Endometrial microvascular endothelial cells (primary cell): ENCODE data around the gene RNU1-4. TPM values are rescaled to one million over a fixed set of nuclear protein-coding genes. Genes with fewer than 3 reads are reported as not detected.
"Not testable (repeated sequence)": the region's sequence is repeated elsewhere in the genome, so short reads cannot be mapped to it uniquely, and the experiment has no call there.

Experiments used
- in situ Hi-C: cut with HindIII; loops from 2 replicates; pipeline ENCODE4 v1.10.0; 2017; ENCODE audit warnings: low sequenced_read_pairs, low pct_unique_long_range_greater_than_20kb; ENCODE audit errors: inconsistent ontology term
- total RNA-seq: library from RNA; depleted of rRNA; stranded (reverse); fragments of >200 nt; gene quantifications from one replicate; pipeline ENCODE4 v1.2.3, GENCODE V29; 2015; ENCODE audit errors: inconsistent ontology term

Gene RNU1-4
- total RNA-seq, 1 donor from 2014 or later: not detected

DNA sequence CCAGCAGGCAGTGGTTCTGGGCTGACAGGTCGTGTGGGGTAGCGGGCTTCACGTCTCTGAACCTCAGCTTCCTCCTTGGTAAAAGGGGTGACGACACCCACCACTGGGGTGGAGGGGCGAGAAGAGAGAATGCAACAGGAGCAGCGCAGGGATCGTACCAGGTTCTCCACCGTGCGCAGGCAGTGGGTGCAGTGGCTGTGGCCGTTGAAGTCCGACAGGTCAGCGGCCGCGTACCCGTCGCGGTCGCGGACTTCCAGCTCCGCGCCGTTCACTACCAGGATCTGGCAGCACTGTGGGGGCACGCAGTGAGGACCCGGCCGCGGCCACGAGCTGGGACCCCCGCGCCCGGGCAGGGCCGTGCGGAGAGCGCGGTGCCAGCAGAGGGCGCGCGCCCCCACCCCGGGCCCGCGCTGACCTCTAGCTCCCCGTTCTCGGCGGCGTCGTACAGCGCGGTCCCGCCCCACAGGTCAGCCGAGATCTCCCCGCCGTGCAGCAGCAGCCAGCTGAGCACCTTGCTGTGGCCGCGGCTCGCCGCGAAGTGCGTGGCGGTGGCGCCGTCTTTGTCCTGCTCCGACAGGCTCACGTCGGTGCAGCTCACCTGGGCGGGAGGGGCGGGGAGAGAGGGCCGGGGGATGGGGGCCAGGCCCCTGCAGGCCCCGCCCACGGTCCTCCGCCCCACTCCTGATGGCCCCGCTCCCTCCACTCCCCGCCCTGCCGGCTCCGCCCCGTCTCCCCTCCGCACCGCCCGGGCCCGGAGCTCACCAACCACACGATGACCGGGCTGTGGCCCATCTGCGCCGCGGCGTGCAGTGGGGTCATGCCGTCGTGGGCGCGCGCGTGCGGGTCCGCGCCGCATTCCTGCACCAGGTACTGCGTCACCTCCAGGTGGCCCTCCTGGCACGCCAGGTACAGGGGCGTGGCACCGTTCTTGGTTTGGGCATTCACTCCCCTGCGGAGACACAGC lies 32.9 kb upstream of the RNU1-4 start:
- in situ Hi-C loops: not testable (repeated sequence)

DNA sequence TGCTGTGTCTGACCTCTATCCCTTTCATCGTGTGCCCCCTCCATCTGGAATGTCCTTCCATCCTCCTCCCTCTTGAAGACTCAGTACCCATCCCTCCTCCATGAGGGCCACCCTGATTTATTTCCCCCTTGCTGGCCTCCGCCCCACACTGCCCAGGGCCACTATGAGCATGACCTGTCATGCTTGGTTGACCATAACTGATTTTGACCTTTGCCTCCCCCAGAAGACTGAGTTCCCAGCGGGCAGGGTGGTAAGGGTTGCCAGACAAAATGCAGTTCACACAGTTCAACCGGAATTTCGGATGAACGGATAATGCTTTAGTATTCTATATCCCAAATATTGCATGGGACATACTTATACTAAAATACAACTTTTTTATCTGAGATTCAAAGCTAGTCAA lies 31.6 kb upstream of the RNU1-4 start:
- in situ Hi-C loops: not testable (repeated sequence)

DNA sequence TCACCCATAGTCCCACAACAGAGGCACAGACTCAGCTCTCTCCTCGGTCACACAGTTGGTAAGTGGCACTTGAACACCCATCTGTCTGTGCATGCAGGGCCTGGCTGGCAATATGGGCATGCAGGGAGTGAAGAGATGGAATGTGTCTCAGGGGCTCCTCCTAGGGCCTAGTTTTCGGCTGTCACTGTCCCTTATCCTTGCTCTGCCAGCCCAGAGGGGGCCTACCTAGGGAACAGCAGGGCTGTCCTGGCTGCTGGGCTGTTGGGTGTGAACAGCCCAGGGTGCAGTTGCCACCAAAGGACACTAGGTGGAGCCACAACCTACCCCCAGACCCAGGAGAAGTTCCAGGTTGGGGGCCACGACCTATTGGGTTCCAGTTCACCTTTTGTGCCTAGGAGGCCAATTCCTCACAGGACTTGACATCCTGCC lies 30.6 kb upstream of the RNU1-4 start:
- in situ Hi-C loops: not testable (repeated sequence)

DNA sequence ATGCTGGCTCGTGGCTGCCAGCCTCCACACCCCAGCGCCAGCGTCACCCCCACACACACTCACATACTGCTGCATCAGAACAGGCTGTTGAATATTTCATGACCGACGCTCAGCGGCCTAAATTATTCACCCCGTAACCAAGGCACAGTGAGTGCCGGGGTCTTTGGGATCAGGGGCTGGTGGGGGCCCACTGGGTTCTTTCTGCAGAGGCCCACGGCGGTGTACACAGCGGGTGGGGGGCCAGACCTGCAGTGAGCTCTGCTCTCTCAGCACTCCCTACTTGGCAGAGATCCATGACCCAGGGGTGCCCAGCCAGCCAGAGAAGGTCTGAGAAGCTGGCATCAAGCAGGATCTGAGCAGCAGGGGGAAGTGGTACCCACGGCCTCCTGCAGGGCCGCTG lies 29.7 kb upstream of the RNU1-4 start:
- in situ Hi-C loops: not testable (repeated sequence)

DNA sequence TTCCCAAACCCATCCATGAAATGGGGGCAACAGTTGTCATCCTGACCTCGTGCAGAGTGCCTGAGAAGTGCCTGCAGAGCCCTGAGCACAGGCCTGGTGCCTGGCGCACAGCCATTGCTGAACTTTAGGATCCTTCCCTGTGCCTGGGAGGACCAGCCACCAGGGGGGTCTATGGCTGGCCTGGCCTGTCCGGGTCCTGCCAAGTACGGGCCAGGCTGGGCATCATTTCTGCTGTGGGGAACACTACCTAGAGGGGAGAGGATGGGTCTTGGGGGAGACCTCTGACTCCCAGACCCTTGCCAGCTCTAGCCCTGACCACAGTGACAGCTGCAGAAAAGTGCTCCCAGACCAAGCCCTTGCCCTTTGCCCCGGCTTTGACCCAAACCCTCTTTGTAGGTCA lies 28.2 kb upstream of the RNU1-4 start:
- in situ Hi-C loops: not testable (repeated sequence)

DNA sequence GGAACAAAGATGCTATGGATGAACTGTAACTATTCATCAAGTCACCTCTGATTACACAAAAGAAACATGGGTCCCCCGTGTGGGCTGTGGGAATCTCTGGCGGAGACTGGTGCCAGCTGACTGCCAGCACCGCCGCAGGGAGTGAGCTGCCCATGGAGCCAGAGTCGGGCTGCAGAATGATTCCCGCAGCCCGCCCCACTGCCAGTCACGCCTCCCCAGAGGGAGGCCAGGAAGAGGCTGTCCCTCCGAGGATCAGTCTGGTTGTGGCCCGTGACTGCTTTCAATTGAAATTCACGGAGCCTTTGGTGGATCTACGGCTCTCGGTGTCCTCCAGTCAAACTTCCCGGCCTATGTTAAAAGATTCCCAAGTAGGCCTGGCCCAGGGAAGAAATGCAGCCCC lies 27.7 kb upstream of the RNU1-4 start:
- in situ Hi-C loops: not testable (repeated sequence)

DNA sequence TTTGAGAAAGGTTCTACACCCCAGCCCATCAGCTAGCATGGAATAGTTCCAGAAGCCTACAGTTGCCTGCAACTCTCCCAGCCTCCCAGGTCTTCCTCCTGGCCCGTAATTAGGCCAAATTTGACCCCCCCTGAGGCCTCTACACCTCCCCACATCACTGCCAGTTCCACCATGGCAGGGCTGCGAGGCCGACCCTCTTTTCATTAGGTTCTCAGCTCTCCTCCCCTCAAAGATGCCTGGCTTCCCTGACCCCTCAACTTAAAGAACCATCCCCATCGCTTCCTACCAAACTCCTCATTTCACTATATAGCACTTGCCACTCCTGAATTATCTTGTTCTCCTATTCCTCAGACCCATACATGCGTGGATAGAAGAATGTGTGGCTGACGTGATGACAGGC lies 27.3 kb upstream of the RNU1-4 start:
- in situ Hi-C loops: not testable (repeated sequence)

DNA sequence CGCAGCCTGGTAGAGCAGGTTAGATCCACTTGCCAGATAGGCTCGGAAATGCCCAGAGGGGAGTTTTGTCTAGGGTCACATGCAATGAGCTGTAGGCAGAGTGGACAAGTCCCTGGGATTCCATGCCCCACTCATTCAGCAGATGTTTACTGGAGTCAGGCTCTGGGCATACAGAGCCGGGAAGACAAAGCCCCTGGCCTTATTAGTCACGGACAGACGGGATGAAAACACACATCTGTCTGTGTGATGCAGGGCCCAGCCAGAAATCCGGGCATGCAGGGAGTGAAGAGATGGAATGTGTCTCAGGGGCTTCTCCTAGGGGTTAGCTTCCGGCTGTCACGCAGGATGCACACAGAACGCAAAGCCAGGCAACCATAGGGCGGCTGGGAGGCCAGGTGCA lies 26.8 kb upstream of the RNU1-4 start:
- in situ Hi-C loops: not testable (repeated sequence)

DNA sequence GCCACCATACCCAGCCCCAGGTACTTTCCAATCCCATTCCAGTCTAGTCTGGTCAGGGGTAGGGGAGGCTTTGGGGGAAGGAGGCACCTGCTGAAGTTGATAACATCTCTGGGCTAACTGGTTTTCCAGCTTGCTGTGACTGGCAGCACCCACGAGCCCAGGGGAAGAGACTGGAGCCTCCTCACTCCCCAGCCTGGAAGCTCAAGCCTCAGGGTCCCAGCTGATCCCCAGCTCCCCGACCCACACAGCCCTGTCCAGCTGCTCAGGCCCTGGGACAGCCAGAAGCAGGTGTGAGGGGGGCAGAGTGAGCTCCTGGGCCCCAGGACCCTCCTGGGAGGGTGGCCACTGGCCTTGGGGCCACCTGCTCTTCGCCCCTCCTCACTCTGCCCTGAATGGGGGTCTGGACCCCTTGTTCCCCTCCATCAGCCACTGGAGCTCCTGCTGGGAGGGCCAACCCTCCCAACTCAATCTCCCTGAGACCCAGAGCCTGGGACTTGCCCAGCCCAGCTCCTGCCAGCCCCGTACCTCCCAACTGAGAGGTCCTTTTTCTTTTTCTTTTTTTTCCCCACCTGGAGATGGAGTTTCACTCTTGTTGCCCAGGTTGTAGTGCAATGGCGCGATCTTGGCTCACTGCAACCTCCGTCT lies 23.5 kb upstream of the RNU1-4 start:
- in situ Hi-C loops: no loop called here

DNA sequence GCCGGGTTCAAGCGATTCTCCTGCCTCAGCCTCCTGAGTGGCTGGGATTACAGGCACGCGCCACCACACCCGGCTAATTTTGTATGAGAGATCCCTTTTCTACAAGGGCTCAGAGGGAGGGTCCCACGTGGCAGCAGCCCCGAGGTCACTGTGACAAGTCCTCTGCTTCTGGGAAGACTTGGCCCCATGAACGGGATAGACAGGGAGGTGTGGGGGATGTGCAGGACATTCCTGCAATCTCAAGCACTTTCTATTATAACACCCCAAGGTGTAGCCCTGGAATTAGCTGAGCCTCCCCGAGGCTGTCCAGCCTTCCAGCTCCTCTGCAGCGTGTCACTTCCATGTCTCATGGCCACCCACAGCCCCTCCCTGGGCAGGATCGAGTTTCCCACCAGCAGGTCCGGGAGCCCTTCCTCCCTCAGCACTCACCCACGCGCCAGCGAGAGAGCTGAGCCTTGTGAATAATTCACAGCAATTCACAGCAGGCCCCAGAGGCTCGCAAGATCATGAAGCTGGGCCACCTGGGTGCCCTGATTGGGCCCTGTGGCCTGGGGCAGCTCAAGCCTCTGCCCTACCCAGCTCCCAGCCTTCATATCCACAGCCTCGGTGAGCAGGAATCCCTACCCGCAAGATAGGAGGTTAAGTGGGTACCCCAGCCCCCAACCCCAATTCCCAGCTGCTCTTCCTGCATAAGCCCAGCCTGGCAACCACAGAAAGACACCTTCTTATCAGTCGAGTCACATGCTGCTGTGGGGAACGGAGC lies 22.8 kb upstream of the RNU1-4 start:
- in situ Hi-C loops: no loop called here

DNA sequence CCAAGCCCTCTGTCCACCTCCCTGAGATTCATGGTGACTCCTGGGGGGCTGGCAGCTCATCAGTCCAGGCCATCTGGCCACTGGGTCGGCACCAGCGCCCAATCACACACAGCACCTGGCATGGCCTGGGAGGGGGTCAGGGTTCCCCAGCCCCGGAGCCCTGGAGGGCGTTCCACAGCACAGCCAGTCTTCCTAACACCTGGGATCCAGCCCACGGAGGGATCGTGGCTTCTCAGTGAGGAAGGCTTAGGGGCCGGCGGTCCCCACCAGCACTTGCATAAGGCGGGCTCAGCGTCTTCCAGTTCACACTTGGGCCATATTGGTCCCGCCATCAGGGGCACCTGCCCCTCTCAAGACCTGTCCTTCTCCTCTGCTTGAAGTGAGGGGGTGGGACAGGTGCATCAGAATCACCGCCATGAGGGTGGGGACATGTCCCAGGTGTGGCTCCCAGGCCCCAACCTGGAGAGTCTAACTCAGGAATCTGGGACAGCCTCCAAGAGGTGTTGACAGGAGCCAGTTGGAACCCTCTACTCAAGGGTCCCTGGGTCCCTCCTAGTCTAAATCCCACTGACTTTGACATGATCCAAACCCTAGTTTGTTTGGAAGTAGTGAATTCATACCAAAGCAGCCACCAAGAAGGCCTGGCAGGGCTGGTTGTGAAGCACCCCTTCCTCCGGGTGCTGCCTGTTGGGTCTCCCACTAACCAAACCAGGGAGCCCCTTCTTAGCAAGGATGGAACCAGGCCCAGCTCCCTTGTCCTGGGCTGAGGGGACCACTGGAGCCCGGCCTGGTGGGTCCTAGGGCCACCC lies 22.0 kb upstream of the RNU1-4 start:
- in situ Hi-C loops: not testable (repeated sequence)

DNA sequence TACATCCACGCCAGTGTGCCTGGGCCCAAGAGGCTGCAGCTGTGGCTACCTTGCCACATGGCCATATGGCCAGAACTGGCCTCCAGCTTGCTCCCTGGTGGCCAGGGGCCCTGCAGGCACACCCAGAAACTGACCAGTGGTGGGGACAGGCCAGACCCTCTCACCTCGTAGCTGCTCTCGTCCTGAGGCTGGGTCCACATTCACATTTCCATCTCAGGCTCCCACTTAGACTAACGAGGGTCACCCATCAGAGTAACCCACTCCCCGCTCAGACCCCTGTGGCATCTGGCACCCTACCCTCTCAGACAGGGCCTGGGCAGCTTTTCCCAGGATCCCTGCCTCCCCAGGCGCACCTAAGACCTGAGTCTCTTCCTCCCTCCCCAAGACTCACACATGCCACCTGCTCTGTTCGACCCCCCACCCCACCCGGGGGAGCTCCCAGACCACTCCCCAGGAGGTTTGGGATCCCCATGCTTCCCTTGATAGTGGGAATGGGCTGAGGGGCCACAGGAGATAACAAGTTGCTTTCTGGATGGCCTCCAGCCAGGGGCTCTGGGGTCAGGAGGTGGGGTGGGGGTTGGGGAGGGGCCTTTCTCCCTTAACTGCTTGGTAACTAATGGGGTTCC lies 21.3 kb upstream of the RNU1-4 start:
- in situ Hi-C loops: no loop called here

DNA sequence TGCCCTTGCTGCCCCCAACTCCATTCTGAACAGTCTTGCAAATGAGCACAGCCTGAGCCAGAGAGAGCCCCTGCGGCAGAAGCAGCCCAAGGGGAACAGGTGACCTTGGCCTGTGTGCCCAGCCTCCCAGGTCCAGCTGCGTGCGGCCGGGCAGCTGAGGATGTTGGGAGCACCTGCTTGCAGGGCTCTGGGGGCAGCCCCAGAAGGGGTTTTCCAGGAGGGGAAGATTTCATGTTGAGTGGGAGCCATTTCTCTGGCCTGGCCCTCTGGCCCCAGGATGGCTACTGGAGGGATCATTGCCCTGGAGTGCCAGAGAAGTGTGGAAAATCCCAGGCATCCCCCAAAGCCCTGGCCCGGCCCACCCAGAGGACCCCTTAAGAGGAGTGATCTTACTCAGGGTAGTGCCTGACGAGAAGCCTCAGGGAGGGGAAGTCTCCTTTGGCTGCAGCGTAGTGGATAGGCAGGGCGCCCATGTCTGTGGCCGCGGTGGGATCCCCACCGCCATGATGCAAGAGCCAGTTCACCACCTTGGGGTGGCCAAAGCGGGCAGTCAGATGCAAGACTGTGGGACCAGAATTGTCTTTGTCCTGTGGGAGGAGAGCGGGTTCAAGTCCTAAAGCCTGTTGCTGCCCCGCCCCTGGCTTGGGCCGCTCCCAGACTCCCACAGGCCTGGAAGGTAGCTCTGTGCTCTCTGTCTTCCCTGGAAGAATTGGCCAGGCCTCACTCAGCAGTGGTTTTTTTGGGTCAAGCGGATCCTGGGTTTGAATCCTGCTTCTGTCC lies 20.6 kb upstream of the RNU1-4 start:
- in situ Hi-C loops: no loop called here

DNA sequence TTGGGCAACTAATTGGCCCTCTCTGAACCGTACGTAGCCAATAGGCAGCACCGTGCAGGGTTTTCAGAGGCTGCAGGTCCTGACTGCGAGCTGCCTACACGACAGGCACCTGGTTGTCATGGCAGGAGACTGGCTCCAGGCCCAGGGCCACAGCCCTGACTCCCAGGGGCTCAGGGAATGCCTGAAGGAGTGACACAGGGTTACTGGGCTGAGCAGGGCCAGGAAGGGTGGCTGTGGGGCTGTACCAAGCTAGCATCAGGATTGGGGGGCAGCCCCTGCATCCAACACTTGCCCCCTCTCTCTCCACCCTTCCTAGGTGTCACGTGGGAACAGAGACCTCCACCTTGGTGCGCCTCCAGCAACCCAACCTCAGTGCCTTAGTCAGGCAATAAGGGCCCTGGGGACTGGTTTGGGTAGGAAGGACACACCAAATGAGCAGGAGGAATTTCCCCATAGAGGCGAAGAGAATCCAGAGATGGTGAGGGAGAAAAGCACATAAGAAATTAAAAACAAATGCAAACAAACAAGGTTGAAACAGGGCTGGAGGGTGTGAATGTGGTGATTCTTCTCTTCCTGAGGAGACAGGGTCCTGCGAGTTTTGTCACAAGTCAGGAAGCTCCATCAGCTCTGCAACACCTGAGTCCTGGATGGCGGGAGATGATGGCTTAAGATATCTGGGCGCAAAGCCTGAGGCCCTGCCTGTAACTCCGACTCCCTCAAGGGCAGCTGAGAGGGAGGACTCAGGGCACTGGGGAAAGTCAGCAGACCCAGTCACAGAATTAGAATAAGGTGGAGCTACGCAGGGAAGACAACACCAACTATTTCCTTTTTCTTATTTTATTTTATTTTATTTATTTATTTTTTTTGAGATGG lies 19.7 kb upstream of the RNU1-4 start:
- in situ Hi-C loops: no loop called here

DNA sequence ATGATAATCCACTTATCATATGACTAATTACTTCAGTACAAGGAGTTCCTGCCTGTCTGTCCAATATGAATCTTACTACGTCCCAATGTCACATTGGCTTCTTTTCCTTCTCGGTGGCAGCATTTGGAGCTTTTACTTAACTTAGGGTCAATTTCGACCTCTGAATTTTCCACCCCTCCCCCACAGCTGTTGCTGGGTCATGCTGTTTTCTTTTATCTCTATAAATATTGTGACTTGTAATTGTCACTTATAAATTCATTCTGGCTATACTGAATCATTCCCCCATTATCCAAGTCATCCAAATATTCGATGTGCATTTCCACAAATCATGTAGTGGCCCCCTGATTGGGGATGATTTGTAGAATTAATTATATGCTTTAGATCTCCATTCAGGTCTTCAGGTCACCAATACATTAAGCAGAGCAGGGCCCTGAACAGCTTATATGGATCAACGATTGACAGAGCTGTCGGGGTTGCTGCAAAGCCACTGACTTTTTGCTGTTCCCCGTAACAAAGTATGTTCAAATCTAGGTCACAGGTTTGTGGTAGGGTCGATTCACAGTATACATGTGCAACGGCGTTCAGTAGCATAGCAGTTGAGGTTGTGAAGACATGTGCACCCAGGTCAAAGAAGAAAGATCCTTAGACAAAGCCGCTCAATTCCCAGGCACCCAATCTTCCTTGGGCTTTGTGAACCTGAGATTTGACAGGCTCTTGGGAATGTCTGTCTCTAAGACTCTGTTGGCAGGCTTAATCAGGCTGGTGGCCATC lies 18.3 kb upstream of the RNU1-4 start:
- in situ Hi-C loops: no loop called here
